ENCODE measurements around the gene FAM222A. TPM values are rescaled to one million over a fixed set of nuclear protein-coding genes. Genes with fewer than 3 reads are reported as not detected.

Gene FAM222A
- total RNA-seq, 1 experiment from 2014 or later, result 2.8 TPM

DNA sequence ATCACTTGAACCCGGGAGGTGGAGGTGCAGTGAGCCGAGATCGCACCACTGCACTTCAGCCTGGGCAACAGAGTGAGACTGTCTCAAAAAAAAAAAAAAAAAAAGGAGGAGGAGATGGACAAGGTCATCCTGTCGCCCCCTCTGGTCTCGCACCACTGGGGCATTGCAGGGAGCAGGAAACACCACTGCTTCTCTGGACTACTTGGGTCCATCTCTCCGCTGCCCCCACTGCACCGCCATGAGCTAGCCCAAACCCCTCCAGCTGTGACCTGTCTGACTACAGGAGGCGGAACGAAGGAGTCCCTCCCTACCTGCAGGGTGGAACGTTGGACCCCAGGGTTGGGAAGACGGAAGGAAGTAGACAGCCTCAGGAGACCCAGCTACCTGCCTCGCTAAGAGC, 18.2 kb upstream of the FAM222A start:
- H3K27ac Mint-ChIP-seq, result no peak overlapping the region
- WGBS (ENCODE audit: extremely low coverage, insufficient read length, low lambda C conversion rate), result no CpG with 5 or more reads among the region's 12 CpGs
- Histone ChIP-seq H2BK12ac (ENCODE audit: insufficient read length, low read depth, low read length) (no peak overlapping the region), H3K18ac (ENCODE audit: insufficient read length, low read depth, low read length) (no peak overlapping the region), H3K56ac (ENCODE audit: insufficient read length, low read depth, low read length) (no peak overlapping the region), H2BK5ac (ENCODE audit: insufficient read length, low read length) (no peak overlapping the region), H2BK120ac (ENCODE audit: low read depth, low read length, poor library complexity, severe bottlenecking) (no peak overlapping the region), H3K23ac (ENCODE audit: insufficient read length, low read depth, low read length) (no peak overlapping the region), H3K27ac (ENCODE audit: insufficient read length, low read depth, low read length) (no peak overlapping the region), H4K20me1 (ENCODE audit: control insufficient read depth, insufficient read depth, insufficient read length) (no peaks in the 10 kb centered on the region), H3K9ac (ENCODE audit: extremely low read depth, insufficient read length, low read length) (no peak overlapping the region), H4K5ac (ENCODE audit: insufficient read length, low read depth, low read length) (no peak overlapping the region), H2BK15ac (ENCODE audit: low read depth, low read length) (no peak overlapping the region), H3K9me3 (ENCODE audit: control insufficient read depth, low read depth, low read length) (no peaks in the 10 kb centered on the region), H4K8ac (replicated peaks; ENCODE audit: insufficient read length, low read depth, low read length) (no peak overlapping the region), H2BK20ac (ENCODE audit: low read depth, low read length, poor library complexity, severe bottlenecking) (no peak overlapping the region), H2AFZ (ENCODE audit: low read length) (no peak overlapping the region), H3K4me2 (ENCODE audit: insufficient read depth, insufficient read length, low read length) (no peak overlapping the region), H3K4ac (ENCODE audit: low read depth, low read length) (no peak overlapping the region), H4K91ac (ENCODE audit: insufficient read length, low read depth, low read length) (no peak overlapping the region), H3T11ph (ENCODE audit: low read length) (no peak overlapping the region), H2AK5ac (ENCODE audit: insufficient read length, low read length) (no peak overlapping the region), H3K79me2 (ENCODE audit: insufficient read depth, low read length) (no peaks in the 10 kb centered on the region), H3K14ac (ENCODE audit: insufficient read depth, low read length) (no peak overlapping the region; the same call in 1 of the 2 replicates), H3K79me1 (ENCODE audit: insufficient read depth, low read depth, low read length, poor library complexity, severe bottlenecking) (no peaks in the 10 kb centered on the region), H3K4me1 (ENCODE audit: insufficient read depth, low read length) (no peaks in the 10 kb centered on the region), H3K27me3 (ENCODE audit: insufficient read depth, low read length) (no peaks in the 10 kb centered on the region), H3K23me2 (ENCODE audit: insufficient read length, low read depth, low read length, poor library complexity, severe bottlenecking) (no peaks in the 10 kb centered on the region)
- no peak overlapping the region for H3K4me3 Mint-ChIP-seq
- no peak for DNase-seq
- peaks cover 0 to 2% of the 10 kb centered on the region in 2 experiments; a peak in 1 of 5 replicates for H3K9me3 Mint-ChIP-seq
- peaks cover 5 to 19% of the 10 kb centered on the region in 2 experiments for H3K4me1 Mint-ChIP-seq
- no peaks in the 10 kb centered on the region for H3K36me3 Mint-ChIP-seq (ENCODE audit: insufficient read depth in 1 of 3, low read depth in 3 of 3)
- peaks cover 10% of the 10 kb centered on the region for H3K27me3 Mint-ChIP-seq (ENCODE audit: low read depth)
- TF ChIP-seq, protein P1, sequence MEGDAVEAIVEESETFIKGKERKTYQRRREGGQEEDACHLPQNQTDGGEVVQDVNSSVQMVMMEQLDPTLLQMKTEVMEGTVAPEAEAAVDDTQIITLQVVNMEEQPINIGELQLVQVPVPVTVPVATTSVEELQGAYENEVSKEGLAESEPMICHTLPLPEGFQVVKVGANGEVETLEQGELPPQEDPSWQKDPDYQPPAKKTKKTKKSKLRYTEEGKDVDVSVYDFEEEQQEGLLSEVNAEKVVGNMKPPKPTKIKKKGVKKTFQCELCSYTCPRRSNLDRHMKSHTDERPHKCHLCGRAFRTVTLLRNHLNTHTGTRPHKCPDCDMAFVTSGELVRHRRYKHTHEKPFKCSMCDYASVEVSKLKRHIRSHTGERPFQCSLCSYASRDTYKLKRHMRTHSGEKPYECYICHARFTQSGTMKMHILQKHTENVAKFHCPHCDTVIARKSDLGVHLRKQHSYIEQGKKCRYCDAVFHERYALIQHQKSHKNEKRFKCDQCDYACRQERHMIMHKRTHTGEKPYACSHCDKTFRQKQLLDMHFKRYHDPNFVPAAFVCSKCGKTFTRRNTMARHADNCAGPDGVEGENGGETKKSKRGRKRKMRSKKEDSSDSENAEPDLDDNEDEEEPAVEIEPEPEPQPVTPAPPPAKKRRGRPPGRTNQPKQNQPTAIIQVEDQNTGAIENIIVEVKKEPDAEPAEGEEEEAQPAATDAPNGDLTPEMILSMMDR (conservative IDR thresholded peaks at IDR 0.05), result no peak

All from H9 (cell line).